ENCODE measurements around the gene CTSS.

The CTSS gene

DNA sequence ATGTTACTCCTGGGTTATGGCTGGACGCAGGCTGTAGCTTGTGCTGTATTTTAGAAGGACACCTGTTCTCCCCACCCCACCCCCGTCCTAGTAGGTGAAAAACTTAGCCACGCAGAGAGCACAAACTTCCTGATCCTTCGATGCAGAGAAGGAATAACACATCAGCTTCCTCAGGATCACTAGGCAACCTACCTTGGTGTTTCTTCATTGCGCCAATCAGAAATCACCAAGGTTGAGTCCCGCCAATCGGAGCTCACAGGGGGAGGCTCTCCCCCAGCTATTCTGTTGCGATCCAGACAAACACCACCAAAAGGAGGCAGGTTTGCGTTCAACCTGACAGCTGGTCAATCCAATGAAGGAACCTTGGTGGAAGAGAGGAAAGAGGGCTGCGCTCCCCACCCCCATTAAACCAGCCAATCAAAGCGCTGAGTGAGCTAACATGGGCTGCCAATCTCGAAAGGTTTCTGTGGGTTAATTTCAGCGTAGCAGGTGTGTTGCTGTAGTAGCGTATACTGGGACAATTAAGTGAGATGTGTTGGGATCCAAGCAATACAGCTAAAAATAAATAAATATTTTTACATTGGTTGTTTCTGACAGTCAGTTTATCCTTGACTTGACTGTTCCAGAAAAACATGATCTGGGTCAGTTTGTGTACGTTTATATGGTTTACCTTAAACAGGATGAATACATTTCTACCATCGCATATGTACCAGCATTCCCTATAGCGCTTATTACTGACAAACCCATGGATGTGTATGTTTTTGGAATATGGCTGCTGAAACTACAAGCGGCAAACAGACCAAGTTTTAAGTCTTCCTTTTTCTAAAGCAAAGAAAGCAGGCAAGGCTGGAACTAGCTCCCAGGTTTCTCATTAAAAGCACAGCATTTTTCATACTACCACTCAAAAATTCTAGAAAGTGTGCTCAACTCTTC lies 68.3 kb downstream of the CTSS start, which contains the start of gene GOLPH3L:
GOLPH3L (minus strand) TSS at position 160 of the 933 bp plus-strand sequence. CDS start 2,316 bp downstream, outside the sequence.
- DNase-seq (ENCODE audit: low read depth), result peak; percentile 86

DNA sequence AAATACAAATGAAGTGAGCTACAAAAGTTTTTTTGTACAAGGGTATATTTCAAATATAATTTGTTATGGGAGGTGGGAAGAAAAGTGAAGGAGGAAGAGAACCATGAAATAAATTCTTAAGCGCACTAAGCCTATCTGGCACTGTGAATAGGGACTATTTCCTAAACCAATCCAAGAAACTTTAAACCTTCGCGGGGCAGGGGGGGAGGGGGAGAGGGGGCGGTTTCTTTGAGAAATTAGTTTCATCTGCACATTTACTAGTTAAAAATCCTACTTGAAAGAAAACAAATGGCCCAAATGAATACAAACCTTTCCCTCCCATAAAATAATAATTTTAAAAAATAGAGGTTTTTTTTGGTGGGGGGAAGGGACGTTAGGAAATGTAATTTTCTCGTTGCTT lies 69.0 kb downstream of the CTSS start:
- DNase-seq (ENCODE audit: low read depth), result no peak

DNA sequence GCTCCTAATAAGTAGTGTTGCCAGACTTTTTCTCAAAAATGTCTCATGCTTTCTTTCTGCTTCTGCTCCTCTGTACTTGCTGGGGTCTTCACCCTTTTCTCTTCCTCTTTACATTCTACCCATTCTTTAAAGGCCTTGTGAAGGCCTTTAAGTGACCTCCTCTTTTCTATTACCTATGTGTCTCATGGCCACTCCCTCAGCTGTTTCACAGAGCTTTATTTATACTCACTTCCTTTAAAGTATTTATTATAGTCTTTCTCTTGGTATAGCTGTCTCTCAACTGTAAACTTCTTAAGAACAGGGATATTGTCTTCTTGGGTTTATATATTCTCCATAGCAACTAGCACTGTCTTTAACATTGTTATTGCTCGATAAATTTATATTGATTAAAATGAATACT lies 69.4 kb downstream of the CTSS start:
- no peak for DNase-seq (ENCODE audit: low read depth)

DNA sequence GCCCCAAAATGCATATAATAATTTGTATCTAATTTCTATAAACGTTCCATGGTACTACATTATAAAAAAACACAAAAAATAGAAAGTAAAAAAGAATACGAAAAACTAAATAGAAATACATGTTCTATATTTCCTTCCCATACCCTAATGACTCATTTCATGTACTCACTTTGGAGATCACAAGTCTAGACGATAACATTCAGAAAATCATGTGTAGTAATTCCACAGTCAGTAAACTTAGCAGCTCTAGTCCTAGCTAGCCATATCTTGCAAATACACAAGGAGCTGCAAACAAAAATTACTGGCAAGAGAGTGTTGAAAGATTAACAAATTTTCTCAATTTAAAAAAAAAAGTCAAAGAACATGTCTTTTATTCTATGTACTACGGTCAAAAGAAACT lies 70.0 kb downstream of the CTSS start:
- DNase-seq (ENCODE audit: low read depth), result no peak

DNA sequence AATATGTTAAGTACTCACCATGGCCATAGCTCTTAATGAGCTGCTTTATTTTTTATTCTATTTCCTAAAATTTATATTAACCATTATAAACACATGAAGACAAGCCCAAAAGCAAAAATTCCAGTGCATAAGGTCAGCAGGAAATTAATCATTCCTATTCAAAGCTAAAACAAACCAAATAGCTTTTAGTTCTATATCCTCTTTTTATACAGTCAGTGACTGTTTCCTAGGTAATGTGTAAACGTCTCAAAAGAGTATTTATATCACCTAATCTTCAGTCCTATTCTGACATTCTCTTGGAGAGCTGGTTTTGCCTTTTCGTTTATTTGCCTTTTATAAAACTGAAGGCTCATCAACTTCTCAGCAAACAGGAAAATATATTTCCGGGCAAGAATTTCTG lies 72.9 kb downstream of the CTSS start:
- DNase-seq (ENCODE audit: low read depth), result no peak

DNA sequence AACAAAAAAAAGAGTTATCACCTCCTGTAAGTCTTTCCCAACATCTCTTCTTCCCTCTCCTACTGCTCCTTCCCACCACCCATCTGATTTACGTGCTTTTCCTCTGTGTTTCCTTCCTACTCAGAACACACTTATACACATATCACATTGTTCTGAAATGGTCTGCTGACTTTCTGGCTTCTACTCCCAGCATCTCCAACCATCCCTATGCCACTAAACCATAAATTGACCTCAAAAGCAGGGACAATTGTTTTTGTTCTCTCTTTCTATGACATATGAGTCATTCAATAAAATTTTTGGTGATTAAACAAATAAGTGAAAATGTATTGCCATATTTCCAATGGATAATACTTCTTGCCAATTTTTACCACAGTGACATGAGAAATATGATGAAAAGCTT lies 76.8 kb downstream of the CTSS start:
- no peak for DNase-seq (ENCODE audit: low read depth)

DNA sequence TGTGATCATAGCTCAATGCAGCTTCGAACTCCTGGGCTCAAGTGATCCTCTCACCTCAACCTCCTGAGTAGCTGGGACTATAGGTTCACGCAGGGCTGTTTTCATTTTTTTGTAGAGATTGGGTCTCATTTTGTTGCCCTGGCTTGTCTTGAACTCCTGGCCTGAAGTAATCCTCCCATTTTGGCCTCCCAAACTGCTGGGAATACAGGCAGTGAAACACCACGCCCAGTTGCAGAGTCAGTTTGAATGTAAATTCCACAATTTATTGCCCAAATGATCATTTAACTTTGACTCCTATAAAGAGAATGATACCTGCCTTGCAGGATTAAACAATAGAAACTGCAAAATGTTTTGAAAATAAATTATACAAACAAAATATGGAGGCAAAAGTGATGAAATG lies 79.3 kb downstream of the CTSS start:
- DNase-seq (ENCODE audit: low read depth), result no peak

DNA sequence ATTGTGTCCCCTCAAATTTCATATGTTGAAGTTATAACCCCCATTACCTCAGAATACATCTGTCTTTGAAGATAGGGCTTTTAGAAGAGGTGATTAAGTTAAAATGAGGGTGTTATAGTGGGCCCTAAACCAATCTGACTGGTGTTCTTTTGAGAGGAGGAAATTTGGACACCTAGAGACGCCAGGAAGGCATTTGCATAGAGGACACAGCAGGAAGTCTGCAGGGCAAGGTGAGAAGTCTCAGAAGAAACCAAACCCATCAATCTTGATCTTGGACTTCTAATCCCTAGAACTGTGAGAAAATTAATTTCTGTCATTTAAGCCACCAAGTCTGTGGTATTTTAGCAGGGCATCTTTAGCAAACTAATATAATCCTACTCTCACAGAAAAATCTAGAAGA lies 81.7 kb downstream of the CTSS start:
- DNase-seq (ENCODE audit: low read depth), result no peak
